Measurements from ENCODE around the gene ITSN1. TPM values are rescaled to one million over a fixed set of nuclear protein-coding genes. Genes with fewer than 3 reads are reported as not detected.
"Not testable (repeated sequence)": the region's sequence is repeated elsewhere in the genome, so short reads cannot be mapped to it uniquely, and the experiment has no call there.

ITSN1 gene
- total RNA-seq, 1 donor from 2014 or later, result 44.0 TPM

GRCh38 chr21:33859373-33860102 is 217.2 kb downstream of the ITSN1 start:
- Mint-ChIP-seq H3K4me1 (ENCODE audit: unreplicated experiment) (peaks cover 26% of the 10 kb centered on the region), H3K9me3 (ENCODE audit: unreplicated experiment) (no peaks in the 10 kb centered on the region), H3K27ac (ENCODE audit: unreplicated experiment) (no peak overlapping the region), H3K36me3 (ENCODE audit: unreplicated experiment) (no peaks in the 10 kb centered on the region), H3K4me3 (ENCODE audit: unreplicated experiment) (no peak overlapping the region), H3K27me3 (ENCODE audit: unreplicated experiment) (peaks cover 5% of the 10 kb centered on the region)
- no peak for TF ChIP-seq CTCF (IDR thresholded peaks at IDR 0.05)
- no peak for DNase-seq (ENCODE audit: extremely low spot score, unreplicated experiment)

GRCh38 chr21:33860332-33860879 is 218.1 kb downstream of the ITSN1 start:
- Mint-ChIP-seq H3K27ac (ENCODE audit: unreplicated experiment) (no peak overlapping the region), H3K27me3 (ENCODE audit: unreplicated experiment) (peaks cover 7% of the 10 kb centered on the region), H3K4me3 (ENCODE audit: unreplicated experiment) (no peak overlapping the region), H3K4me1 (ENCODE audit: unreplicated experiment) (peaks cover 17% of the 10 kb centered on the region), H3K9me3 (ENCODE audit: unreplicated experiment) (no peaks in the 10 kb centered on the region), H3K36me3 (ENCODE audit: unreplicated experiment) (no peaks in the 10 kb centered on the region)
- TF ChIP-seq CTCF (IDR thresholded peaks at IDR 0.05), result no peak
- no peak for DNase-seq (ENCODE audit: extremely low spot score, unreplicated experiment)

- H3K27ac Mint-ChIP-seq (ENCODE audit: unreplicated experiment), result no peak overlapping the region
- no peak for DNase-seq (ENCODE audit: extremely low spot score, unreplicated experiment)
- TF ChIP-seq CTCF (IDR thresholded peaks at IDR 0.05), result no peak
- no peaks in the 10 kb centered on the region for H3K9me3 Mint-ChIP-seq (ENCODE audit: unreplicated experiment)
- H3K4me1 Mint-ChIP-seq (ENCODE audit: unreplicated experiment), result peaks cover 17% of the 10 kb centered on the region
- peaks cover 7% of the 10 kb centered on the region for H3K27me3 Mint-ChIP-seq (ENCODE audit: unreplicated experiment)
- H3K4me3 Mint-ChIP-seq (ENCODE audit: unreplicated experiment), result no peak overlapping the region
- no peaks in the 10 kb centered on the region for H3K36me3 Mint-ChIP-seq (ENCODE audit: unreplicated experiment)
Measured at GRCh38 chr21:33861125-33861524, 218.8 kb downstream of the ITSN1 start.

- not testable (repeated sequence) for H3K4me3 Mint-ChIP-seq (ENCODE audit: unreplicated experiment); H3K36me3 Mint-ChIP-seq (ENCODE audit: unreplicated experiment); DNase-seq (ENCODE audit: extremely low spot score, unreplicated experiment); H3K27ac Mint-ChIP-seq (ENCODE audit: unreplicated experiment); H3K27me3 Mint-ChIP-seq (ENCODE audit: unreplicated experiment); H3K9me3 Mint-ChIP-seq (ENCODE audit: unreplicated experiment)
- H3K4me1 Mint-ChIP-seq (ENCODE audit: unreplicated experiment), result peaks cover 17% of the 10 kb centered on the region
Measured at GRCh38 chr21:33863191-33863590, 220.9 kb downstream of the ITSN1 start.

GRCh38 chr21:33864150-33864549 is 221.8 kb downstream of the ITSN1 start:
- TF ChIP-seq CTCF (IDR thresholded peaks at IDR 0.05), result no peak

More at GRCh38 chr21:33864150-33864549, 221.8 kb downstream of the ITSN1 start:
- no peak for DNase-seq (ENCODE audit: extremely low spot score, unreplicated experiment)
- H3K27me3 Mint-ChIP-seq (ENCODE audit: unreplicated experiment), result peaks cover 7% of the 10 kb centered on the region
- H3K9me3 Mint-ChIP-seq (ENCODE audit: unreplicated experiment), result no peaks in the 10 kb centered on the region
- no peak overlapping the region for H3K4me3 Mint-ChIP-seq (ENCODE audit: unreplicated experiment)
- H3K36me3 Mint-ChIP-seq (ENCODE audit: unreplicated experiment), result no peaks in the 10 kb centered on the region
- no peak overlapping the region for H3K27ac Mint-ChIP-seq (ENCODE audit: unreplicated experiment)
- H3K4me1 Mint-ChIP-seq (ENCODE audit: unreplicated experiment), result peaks cover 14% of the 10 kb centered on the region

Measured in osteocyte (in vitro differentiated cells).